Heart right ventricle (tissue), 16 donors: ENCODE data around the gene DPP10. TPM values are rescaled to one million over a fixed set of nuclear protein-coding genes. Genes with fewer than 3 reads are reported as not detected.

Experiments used
- ATAC-seq, 8 donors: fragments of 200-7000 bp; cut with Tn5 transposase; one replicate each; pipeline ENCODE4 v1.9.1; 2020; ENCODE audit warnings: mild to moderate bottlenecking in 8 of 8, moderate library complexity in 8 of 8, moderate number of reproducible peaks in 1 of 8
- DNase-seq, 2 donors: peaks; one replicate each; pipeline ENCODE4 v3.0.0-alpha.2; 2020
- H3K27ac ChIP-seq, 10 donors: fragments of 200-600 bp; sonication (generic) in 2 of 10; one replicate each; pipeline versions ENCODE4 v1.5.0 to v1.8.0; 2020 to 2022; ENCODE audit warnings: mild to moderate bottlenecking in 3 of 10
- H3K27me3 ChIP-seq, 7 donors: fragments of 200-600 bp; one replicate each; pipeline ENCODE4 v1.8.0; 2021 to 2022; ENCODE audit warnings: mild to moderate bottlenecking in 2 of 7
- H3K36me3 ChIP-seq, 9 donors: fragments of 200-600 bp; sonication (generic) in 1 of 9; one replicate each; pipeline versions ENCODE4 v1.5.0 to v1.8.0; 2020 to 2022; ENCODE audit warnings: mild to moderate bottlenecking in 2 of 9
- H3K4me1 ChIP-seq, 9 donors: fragments of 200-600 bp; sonication (generic) in 1 of 9; one replicate each; pipeline versions ENCODE4 v1.5.0 to v1.8.0; 2020 to 2022; ENCODE audit warnings: mild to moderate bottlenecking in 4 of 9
- H3K4me3 ChIP-seq, 10 donors: fragments of 200-600 bp; sonication (generic) in 2 of 10; one replicate each; pipeline versions ENCODE4 v1.5.0 to v1.8.0; 2020 to 2022; ENCODE audit warnings: mild to moderate bottlenecking in 7 of 10, moderate library complexity in 2 of 10
- H3K9me3 ChIP-seq, 11 donors: fragments of 200-600 bp in 10 of 11; sonication (generic) in 2 of 11; one replicate each; pipeline versions ENCODE4 v1.5.0 to v1.8.0; 2013 to 2022; ENCODE audit warnings: mild to moderate bottlenecking in 2 of 11, control low read depth in 1 of 11, moderate library complexity in 1 of 11
- WGBS, 2 donors: extraction: QIAGEN DNeasy Blood & Tissue Kit; methylation state at CpG; one replicate each; pipeline ENCODE4 v1.1.7; 2013; ENCODE audit warnings: inconsistent platforms in 1 of 2; 5-methylcytosine and 5-hydroxymethylcytosine counted together
- intact Hi-C, 10 donors: fragments of 100-400 bp; cut with DNase I; formaldehyde crosslinking; loops; one replicate each; pipeline versions ENCODE4 v1.11.1 to v1.14.2; 2022
- polyA plus RNA-seq, 2 donors: library from polyadenylated mRNA; stranded (reverse); fragments of 200-250 nt; gene quantifications; one replicate each; pipeline ENCODE4 v1.2.3, GENCODE V29; 2013
- total RNA-seq, 10 donors: library from RNA; stranded (reverse); fragmentation: NEBNext Ultra II Directional in 3 of 10; extraction: Animal tissue kit (Norgen Biotek cat#: 25700) in 3 of 10; gene quantifications; one replicate each; pipeline versions ENCODE4 v1.2.1 to v1.2.4, GENCODE V29; 2021 to 2023
- TF ChIP-seq, protein P1 (sequence below), 9 donors: fragments of 200-600 bp; sonication (generic) in 2 of 9; IDR thresholded peaks; one replicate each; pipeline versions ENCODE4 v1.5.0 to v1.8.0; 2021 to 2022; ENCODE audit warnings: antibody characterized with exemption in 9 of 9, mild to moderate bottlenecking in 5 of 9, moderate library complexity in 1 of 9
- donor health status: Arrhythmogenic right ventricular cardiomyopathy.
- donor health status: ischemic (EF 13 %, LVEDD 7.1; RV severe dilation, severe dysfunction).
- donor health status: healthy with polysubstance abuse.
- donor health status: DM: no; HTN: yes; CAD: no.
- donor health status: DM: no; HTN: no; CAD: no.
- donor health status: ischemic (EF 25% LVEDD 6.9; RV normal size, moderate dysfunction).
- donor health status: ischemic (EF 25% LVEDD 5.7; RV mildly dilated, moderate dysfunction).
- donor health status: healthy.
- donor health status: DM: yes; HTN: yes; CAD: no.
- donor health status: Ischemic cardiomyopathy.
- donor health status: ischemic (EF 35%, LVEDD 5.7; RV mildly dilated, moderate dysfunction).
- donor health status: nonischemic (EF 11% LVEDD 7.7; RV severe dilation, severe dysfunction).
- donor health status: DM: yes; HTN: yes; CAD: no.
- donor health status: PGD.
- donor health status: ischemic (EF 29% LVEDD 5.4; RV normal size, mild dysfunction).
- donor health status: nonischemic (EF 23%, LVEDD 6.1; RV moderate dilation, normal function).

The DPP10 gene
- total and polyA plus RNA-seq, 12 donors, result 0.15 to 0.49 (median 0.38) TPM; not detected in 9

DNA sequence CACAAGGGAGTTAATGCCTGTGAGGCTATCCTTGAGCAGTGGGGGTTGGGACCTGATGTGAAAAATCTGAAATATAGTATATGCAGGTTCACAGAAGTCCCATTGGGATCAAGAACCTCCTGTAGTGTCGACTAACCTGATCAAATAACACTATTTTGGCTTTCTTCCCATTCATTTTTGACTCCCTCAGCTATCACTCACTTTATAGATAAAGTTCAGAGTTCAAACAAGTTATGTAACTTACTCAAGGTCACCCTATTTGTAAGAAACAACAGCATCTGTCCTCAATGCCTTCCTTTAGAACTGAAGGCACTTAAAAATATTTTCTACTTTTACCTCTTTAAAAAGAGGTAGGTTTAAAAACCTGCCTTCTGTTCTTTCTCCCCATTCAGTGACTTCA is 341.6 kb downstream of the DPP10 start:
- H3K4me3 ChIP-seq, result no peak overlapping the region
- no peaks in the 10 kb centered on the region for H3K4me1 ChIP-seq
- DNase-seq (no peak), ATAC-seq (no peak)
- intact Hi-C loops, result no loop called here
- TF ChIP-seq, protein P1, sequence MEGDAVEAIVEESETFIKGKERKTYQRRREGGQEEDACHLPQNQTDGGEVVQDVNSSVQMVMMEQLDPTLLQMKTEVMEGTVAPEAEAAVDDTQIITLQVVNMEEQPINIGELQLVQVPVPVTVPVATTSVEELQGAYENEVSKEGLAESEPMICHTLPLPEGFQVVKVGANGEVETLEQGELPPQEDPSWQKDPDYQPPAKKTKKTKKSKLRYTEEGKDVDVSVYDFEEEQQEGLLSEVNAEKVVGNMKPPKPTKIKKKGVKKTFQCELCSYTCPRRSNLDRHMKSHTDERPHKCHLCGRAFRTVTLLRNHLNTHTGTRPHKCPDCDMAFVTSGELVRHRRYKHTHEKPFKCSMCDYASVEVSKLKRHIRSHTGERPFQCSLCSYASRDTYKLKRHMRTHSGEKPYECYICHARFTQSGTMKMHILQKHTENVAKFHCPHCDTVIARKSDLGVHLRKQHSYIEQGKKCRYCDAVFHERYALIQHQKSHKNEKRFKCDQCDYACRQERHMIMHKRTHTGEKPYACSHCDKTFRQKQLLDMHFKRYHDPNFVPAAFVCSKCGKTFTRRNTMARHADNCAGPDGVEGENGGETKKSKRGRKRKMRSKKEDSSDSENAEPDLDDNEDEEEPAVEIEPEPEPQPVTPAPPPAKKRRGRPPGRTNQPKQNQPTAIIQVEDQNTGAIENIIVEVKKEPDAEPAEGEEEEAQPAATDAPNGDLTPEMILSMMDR (IDR thresholded peaks at IDR 0.05), result no peak
- no peaks in the 10 kb centered on the region for H3K9me3 ChIP-seq
- 16 to 20% methylated on average over 1 of the region's 1 CpG for WGBS, 2 donors
- no peaks in the 10 kb centered on the region for H3K27me3 ChIP-seq
- no peak overlapping the region for H3K27ac ChIP-seq
- H3K36me3 ChIP-seq, result no peaks in the 10 kb centered on the region

DNA sequence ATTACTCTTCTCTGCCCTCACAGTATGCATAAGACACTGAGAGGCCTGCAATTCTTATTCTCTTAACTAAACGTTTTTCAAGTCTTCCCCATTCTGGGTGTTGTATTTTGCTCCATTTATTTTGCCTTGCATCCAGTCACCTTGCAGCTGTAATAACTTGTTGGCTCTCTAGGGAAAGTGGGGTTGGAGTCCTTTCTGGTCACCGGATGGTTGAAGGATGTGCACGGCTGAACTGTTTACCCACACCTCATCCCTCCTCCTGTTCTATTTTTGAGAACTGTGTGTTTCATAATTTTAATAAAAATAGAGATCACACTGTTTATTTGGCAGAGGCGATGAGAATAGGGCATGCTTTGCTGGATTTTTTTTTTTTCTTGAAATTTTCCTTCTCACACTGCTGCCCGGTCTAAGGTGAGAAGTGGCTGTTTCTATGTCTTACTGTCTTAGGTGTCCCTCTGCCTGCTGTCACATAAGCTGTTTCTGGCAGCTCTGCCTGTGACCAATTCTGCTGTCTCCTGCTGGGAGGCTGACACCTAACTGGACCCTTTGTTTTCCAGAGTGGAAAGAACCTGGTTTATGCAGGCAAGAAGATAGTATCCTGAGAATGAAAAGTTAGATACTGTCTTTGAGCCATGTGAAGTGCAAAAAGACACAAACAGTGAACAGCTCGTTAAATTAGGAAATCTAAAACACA is 342.6 kb downstream of the DPP10 start:
- DNase-seq (no peak), ATAC-seq (no peak)
- WGBS, 2 donors, result 40 to 43% methylated on average over 6 of the region's 6 CpGs
- Histone ChIP-seq H3K9me3 (no peaks in the 10 kb centered on the region), H3K27ac (no peak overlapping the region), H3K4me3 (no peak overlapping the region), H3K36me3 (no peaks in the 10 kb centered on the region), H3K4me1 (no peaks in the 10 kb centered on the region), H3K27me3 (no peaks in the 10 kb centered on the region)
- TF ChIP-seq, protein P1 (IDR thresholded peaks at IDR 0.05), result no peak
- intact Hi-C loops, result no loop called here

DNA sequence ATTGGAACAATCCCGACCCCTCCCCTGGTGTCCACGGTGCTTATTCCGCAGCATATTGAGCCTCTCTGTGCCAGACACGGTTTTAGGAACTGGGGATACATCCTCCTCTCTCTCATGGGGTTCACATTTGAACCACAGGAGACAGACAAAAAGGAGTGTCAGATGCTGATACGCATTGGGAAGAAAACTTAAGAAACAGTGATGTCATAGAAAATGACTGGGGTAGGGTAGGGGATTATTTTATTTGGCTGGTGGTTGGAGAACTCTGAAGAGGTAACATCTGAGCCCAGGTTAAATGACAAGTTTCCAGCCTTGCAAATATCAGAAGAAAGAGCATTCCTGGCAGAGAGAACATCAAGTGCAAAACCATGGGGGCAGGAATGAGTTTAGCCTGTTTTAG is 344.5 kb downstream of the DPP10 start:
- ATAC-seq (peak in 1 of 8 donors; percentile 4), DNase-seq (no peak)
- TF ChIP-seq, protein P1 (IDR thresholded peaks at IDR 0.05), result no peak
- no peaks in the 10 kb centered on the region for H3K4me1 ChIP-seq
- 78 to 83% methylated on average over 5 of the region's 5 CpGs for WGBS, 2 donors
- H3K27ac ChIP-seq, result no peak overlapping the region
- no peak overlapping the region for H3K4me3 ChIP-seq
- no peaks in the 10 kb centered on the region for H3K9me3 ChIP-seq
- H3K27me3 ChIP-seq, result no peaks in the 10 kb centered on the region
- no peaks in the 10 kb centered on the region for H3K36me3 ChIP-seq
- intact Hi-C loops, result no loop called here

DNA sequence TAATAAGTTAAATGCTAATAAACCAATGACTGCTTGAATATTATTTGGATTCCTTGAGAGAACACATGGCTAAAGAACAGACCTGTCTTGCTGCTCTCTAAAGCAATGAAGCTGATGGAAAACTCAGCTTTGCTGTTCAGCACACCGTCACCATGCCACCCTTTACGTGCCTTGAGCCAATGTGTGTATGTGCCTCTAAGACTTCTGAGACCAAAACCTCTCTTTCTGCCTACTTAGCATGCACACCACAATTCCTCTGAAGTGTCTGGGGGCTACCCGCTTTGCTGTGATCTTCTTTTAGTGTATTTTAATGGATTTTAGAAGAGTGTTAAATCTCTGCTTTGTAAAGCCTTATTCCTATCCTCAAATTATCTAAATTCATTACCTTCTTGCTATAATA is 345.0 kb downstream of the DPP10 start:
- no peaks in the 10 kb centered on the region for H3K4me1 ChIP-seq
- intact Hi-C loops, result no loop called here
- H3K9me3 ChIP-seq, result no peaks in the 10 kb centered on the region
- DNase-seq (no peak), ATAC-seq (no peak)
- no peaks in the 10 kb centered on the region for H3K36me3 ChIP-seq
- TF ChIP-seq, protein P1 (IDR thresholded peaks at IDR 0.05), result no peak
- no peak overlapping the region for H3K27ac ChIP-seq
- WGBS, 2 donors, result 75 to 77% methylated on average over 3 of the region's 3 CpGs
- no peaks in the 10 kb centered on the region for H3K27me3 ChIP-seq
- H3K4me3 ChIP-seq, result no peak overlapping the region
